Hair follicular keratinocyte (primary cell): ENCODE measurements around the gene CST11. TPM values are rescaled to one million over a fixed set of nuclear protein-coding genes. Genes with fewer than 3 reads are reported as not detected.

Experiments
- total RNA-seq: library from RNA; depleted of rRNA; stranded (reverse); fragments of >200 nt; gene quantifications from 2 replicates; pipeline ENCODE4 v1.2.3, GENCODE V29; 2015

CST11 gene
- not detected in 2 replicates for total RNA-seq

GRCh38 chr20:23452776-23453175 lies at the start of gene CST11:
Gene CST11 (minus strand): TSS chr20:23452876. CDS start chr20:23452811, 65 bp downstream.

DNA sequence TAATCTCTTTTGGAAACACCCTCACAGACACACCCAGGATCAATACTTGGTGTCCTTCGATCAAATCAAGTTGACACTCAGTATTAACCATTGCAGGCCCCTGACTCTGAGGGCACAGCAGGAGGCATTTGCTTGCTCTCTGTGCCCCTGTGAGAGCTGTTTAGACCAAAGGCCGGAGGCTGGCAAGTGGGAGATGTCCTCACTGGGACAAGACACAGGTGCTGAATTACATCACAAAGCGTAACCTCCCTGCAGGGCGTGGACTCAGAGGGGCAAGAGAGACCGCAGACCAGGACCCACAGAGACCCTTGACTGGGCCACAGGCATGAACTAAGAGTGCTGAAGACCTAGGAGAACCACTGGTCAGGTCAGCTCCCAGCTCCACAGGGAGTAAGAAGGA lies 38.1 kb upstream of the CST11 start, which contains the start of gene CST8:
Gene CST8 (plus strand): TSS at position 301 of the 400 bp plus-strand sequence. CDS start 551 bp downstream, outside the sequence.

GRCh38 chr20:23420943-23421931 lies 31.4 kb downstream of the CST11 start, which contains the start of gene NAPB:
Gene NAPB (minus strand): TSS chr20:23421488. CDS start chr20:23421402, 86 bp downstream.

Other genes starting within 250 kb of the CST11 start
- 48.0 and 75.8 TPM in 2 replicates for gene NXT1, start 102.1 kb downstream of the CST11 start, total RNA-seq
- gene GZF1, start 90.7 kb downstream of the CST11 start, total RNA-seq = 6.5 and 7.1 TPM in 2 replicates
- 2.1 and 3.1 TPM in 2 replicates for gene NAPB, start 31.4 kb downstream of the CST11 start, total RNA-seq
- gene CSTL1, start 13.2 kb downstream of the CST11 start, total RNA-seq = not detected in 2 replicates
- gene CST8, start 38.2 kb upstream of the CST11 start, total RNA-seq = not detected in 2 replicates
- not detected in 2 replicates for gene CST9L, start 115.6 kb upstream of the CST11 start, total RNA-seq
- gene CST9, start 153.0 kb upstream of the CST11 start, total RNA-seq = not detected in 2 replicates
- 353 and 458 TPM in 2 replicates for gene CST3, start 185.1 kb upstream of the CST11 start, total RNA-seq
- gene CST4, start 236.2 kb upstream of the CST11 start, total RNA-seq = not detected in 2 replicates